HCT116 (cell line): Measurements from ENCODE around the gene SCN4B.

Experiments
- ATF3 ChIP-seq: IDR thresholded peaks from 2 replicates; pipeline ENCODE4 v1.6.1; 2012
- CEBPB ChIP-seq: IDR thresholded peaks from 2 replicates; pipeline ENCODE4 v1.6.1; 2012; ENCODE audit warnings: low read depth
- CTCF ChIP-seq, 3 experiments: fragments of 200-600 bp in 1 of 3; sonication (generic) in 1 of 3; IDR thresholded peaks in 2 of 3; conservative IDR thresholded peaks in 1 of 3; 2 replicates each; pipeline ENCODE4 v1.5.1; 2012 to 2017; ENCODE audit warnings: low read depth in 2 of 3, low read length in 2 of 3, antibody characterized with exemption in 1 of 3, borderline replicate concordance in 1 of 3, control low read depth in 1 of 3, mild to moderate bottlenecking in 1 of 3, mixed read lengths in 1 of 3, mixed run types in 1 of 3, moderate library complexity in 1 of 3; ENCODE audit not compliant: insufficient read depth in 1 of 3
- EZH2 ChIP-seq: fragments of 200-600 bp; sonication (generic); IDR thresholded peaks from 2 replicates; pipeline ENCODE4 v1.6.1; 2017; ENCODE audit warnings: antibody characterized with exemption, mixed run types
- EZH2phosphoT487 ChIP-seq: fragments of 200-600 bp; IDR thresholded peaks from 2 replicates; pipeline ENCODE4 v1.6.1; 2018; ENCODE audit warnings: antibody characterized with exemption, borderline replicate concordance
- POLR2A ChIP-seq: IDR thresholded peaks from 2 replicates; pipeline ENCODE4 v1.7.0; 2011; ENCODE audit warnings: borderline replicate concordance; ENCODE audit not compliant: insufficient read depth, insufficient read length; ENCODE audit errors: extremely low read depth
- POLR2AphosphoS5 ChIP-seq: IDR thresholded peaks from 2 replicates; pipeline ENCODE4 v1.6.1; 2011; ENCODE audit warnings: mild to moderate bottlenecking, low read depth, low read length, moderate library complexity

- TF ChIP-seq CTCF (IDR thresholded peaks at IDR 0.05 in 2 of 3, conservative IDR thresholded peaks at IDR 0.05 in 1 of 3; ENCODE audit: borderline replicate concordance in 1 of 3, insufficient read depth in 1 of 3, low read depth in 2 of 3, low read length in 2 of 3) (no peak), EZH2 (no peak), CEBPB (no peak), POLR2AphosphoS5 (no peak), POLR2A (no peak), ATF3 (no peak), EZH2phosphoT487 (no peak)
Measured at GRCh38 chr11:118184784-118185579, 32.4 kb upstream of the SCN4B start.
